OCI-LY3 (cell line): ENCODE results near the gene RCCD1.

ENCODE experiments used
- EZH2phosphoT487 ChIP-seq: fragments of 200-600 bp; shearing (Covaris generic); IDR thresholded peaks from 2 replicates; pipeline ENCODE4 v1.6.1; 2018; ENCODE audit warnings: antibody characterized with exemption, mixed run types, low read depth
- TF ChIP-seq, protein P1 (sequence below): fragments of 200-600, 300-600 bp; sonication (generic); IDR thresholded peaks from 2 replicates; pipeline ENCODE4 v1.5.1; 2014; ENCODE audit warnings: antibody characterized with exemption, low read length, low read depth

DNA sequence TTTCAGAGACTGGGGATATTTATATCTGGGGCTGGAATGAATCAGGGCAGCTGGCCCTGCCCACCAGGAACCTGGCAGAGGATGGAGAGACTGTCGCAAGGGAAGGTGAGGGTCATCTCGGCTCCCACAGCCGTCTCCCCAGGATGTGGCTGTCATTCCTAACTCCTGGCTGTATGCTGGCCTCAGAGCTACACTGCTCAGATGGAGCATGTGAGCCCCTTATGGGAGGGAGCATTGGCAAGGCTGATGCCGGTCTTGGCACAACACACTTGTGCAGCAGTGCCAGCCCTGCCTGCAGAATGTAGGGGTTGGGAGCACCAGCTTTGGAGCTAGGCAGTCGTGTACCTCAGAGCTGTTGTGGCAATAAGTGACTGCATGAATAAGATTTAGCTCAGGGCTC lies 5.2 kb downstream of the RCCD1 start:
- TF ChIP-seq, protein P1, sequence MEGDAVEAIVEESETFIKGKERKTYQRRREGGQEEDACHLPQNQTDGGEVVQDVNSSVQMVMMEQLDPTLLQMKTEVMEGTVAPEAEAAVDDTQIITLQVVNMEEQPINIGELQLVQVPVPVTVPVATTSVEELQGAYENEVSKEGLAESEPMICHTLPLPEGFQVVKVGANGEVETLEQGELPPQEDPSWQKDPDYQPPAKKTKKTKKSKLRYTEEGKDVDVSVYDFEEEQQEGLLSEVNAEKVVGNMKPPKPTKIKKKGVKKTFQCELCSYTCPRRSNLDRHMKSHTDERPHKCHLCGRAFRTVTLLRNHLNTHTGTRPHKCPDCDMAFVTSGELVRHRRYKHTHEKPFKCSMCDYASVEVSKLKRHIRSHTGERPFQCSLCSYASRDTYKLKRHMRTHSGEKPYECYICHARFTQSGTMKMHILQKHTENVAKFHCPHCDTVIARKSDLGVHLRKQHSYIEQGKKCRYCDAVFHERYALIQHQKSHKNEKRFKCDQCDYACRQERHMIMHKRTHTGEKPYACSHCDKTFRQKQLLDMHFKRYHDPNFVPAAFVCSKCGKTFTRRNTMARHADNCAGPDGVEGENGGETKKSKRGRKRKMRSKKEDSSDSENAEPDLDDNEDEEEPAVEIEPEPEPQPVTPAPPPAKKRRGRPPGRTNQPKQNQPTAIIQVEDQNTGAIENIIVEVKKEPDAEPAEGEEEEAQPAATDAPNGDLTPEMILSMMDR = no peak
- TF ChIP-seq EZH2phosphoT487 = no peak
